ENCODE data around the gene ARPC4. TPM values are rescaled to one million over a fixed set of nuclear protein-coding genes. Genes with fewer than 3 reads are reported as not detected.

The ARPC4 gene
- total RNA-seq = 100 to 1,000 TPM in 3 of 4 donors, 10 to 100 TPM in 1; 75.6 to 150 (median 128) TPM
- polyA plus RNA-seq = 100 to 1,000 TPM; 190 to 240 (median 211) TPM

- 0 to 1% methylated on average over 65 of the region's 65 CpGs for WGBS, 2 donors
- intact Hi-C loops (cut with DNase I) = loop anchor here (2.0 to 5.0 kb wide), 2 partner anchors 44 to 60 kb away; partner anchors contain the start of genes BRPF1 and OGG1
- Histone ChIP-seq H3K9me3 (no peaks in the 10 kb centered on the region), H3K27me3 (no peaks in the 10 kb centered on the region), H3K4me3 (peak within 1 kb of the TSS; percentile 60 to 99 (median 84)), H3K4me1 (peaks cover 0 to 40% (median 36%) of the 10 kb centered on the region in 4 donors), H3K36me3 (peaks cover 6 to 47% (median 16%) of the 10 kb centered on the region in 4 donors), H3K27ac (peak within 1 kb of the TSS; percentile 86 to 98 (median 96))
- TF ChIP-seq POLR2A (IDR thresholded peaks at IDR 0.05) (peak; percentile 55 to 57), EP300 (IDR thresholded peaks at IDR 0.05) (peak in 1 of 4 donors; percentile 44), CTCF (IDR thresholded peaks at IDR 0.05) (peak in 3 of 4 experiments; percentile 13 to 23 (median 15)), POLR2AphosphoS5 (IDR thresholded peaks at IDR 0.05) (peak; percentile 63 to 87 (median 72))
- peak; percentile 96 for DNase-seq
Observed at GRCh38 chr3:9792405-9793160, at the start of gene ARPC4, which contains the start of gene TADA3. Gene ARPC4, plus strand, starts transcription at chr3:9793082. Its CDS starts 40 bp downstream, at chr3:9793122. Gene TADA3, minus strand, starts transcription at chr3:9792473. Its CDS starts 1,007 bp downstream, at chr3:9791466.

DNA sequence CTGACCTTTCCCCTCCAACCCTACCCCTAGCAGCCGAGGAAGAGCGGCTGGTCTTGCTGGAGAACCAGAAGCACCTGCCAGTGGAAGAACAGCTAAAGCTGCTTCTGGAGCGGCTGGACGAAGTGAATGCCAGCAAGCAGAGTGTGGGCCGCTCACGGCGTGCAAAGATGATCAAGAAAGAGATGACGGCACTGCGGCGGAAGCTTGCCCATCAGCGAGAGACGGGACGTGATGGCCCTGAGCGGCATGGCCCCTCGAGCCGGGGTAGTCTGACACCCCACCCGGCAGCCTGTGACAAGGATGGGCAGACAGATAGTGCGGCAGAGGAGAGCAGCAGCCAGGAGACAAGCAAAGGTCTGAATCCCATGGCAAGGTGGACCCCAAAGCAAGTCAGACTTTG lies 49.3 kb upstream of the ARPC4 start:
- H3K4me1 ChIP-seq = peaks cover 0 to 7% (median 2%) of the 10 kb centered on the region in 4 donors
- H3K27me3 ChIP-seq = no peaks in the 10 kb centered on the region
- TF ChIP-seq POLR2A (IDR thresholded peaks at IDR 0.05) = no peak
- TF ChIP-seq CTCF (IDR thresholded peaks at IDR 0.05) = no peak
- TF ChIP-seq POLR2AphosphoS5 (IDR thresholded peaks at IDR 0.05) = no peak
- H3K36me3 ChIP-seq = peaks cover 84 to 99% (median 89%) of the 10 kb centered on the region in 4 donors
- WGBS, 2 donors = 96 to 97% methylated on average over 18 of the region's 18 CpGs
- no peaks in the 10 kb centered on the region for H3K9me3 ChIP-seq
- DNase-seq = no peak
- H3K4me3 ChIP-seq = no peak overlapping the region
- no peak overlapping the region for H3K27ac ChIP-seq
- intact Hi-C loops (cut with DNase I) = no loop called here

DNA sequence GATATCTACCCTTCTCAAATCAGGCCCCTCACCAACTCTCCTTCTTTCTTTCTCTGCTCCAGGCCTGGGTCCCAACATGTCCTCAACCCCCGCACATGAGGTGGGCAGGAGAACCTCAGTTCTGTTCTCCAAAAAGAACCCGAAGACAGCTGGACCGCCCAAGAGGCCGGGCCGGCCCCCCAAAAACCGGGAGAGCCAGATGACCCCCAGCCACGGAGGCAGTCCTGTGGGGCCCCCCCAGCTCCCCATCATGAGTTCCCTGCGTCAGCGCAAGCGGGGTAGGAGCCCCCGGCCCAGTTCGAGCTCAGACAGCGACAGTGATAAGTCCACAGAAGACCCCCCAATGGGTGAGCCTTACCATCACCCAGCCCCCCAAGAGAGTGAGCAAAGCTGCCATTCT lies 48.7 kb upstream of the ARPC4 start:
- no peak for TF ChIP-seq EP300 (IDR thresholded peaks at IDR 0.05)
- no peak for TF ChIP-seq CTCF (IDR thresholded peaks at IDR 0.05)
- TF ChIP-seq POLR2AphosphoS5 (IDR thresholded peaks at IDR 0.05) = no peak
- TF ChIP-seq POLR2A (IDR thresholded peaks at IDR 0.05) = no peak
- H3K36me3 ChIP-seq = peaks cover 81 to 93% (median 85%) of the 10 kb centered on the region in 4 donors

GRCh38 chr3:9745521-9745920 lies 47.4 kb upstream of the ARPC4 start:
- H3K4me1 ChIP-seq = peaks cover 0 to 19% (median 12%) of the 10 kb centered on the region in 4 donors
- TF ChIP-seq POLR2AphosphoS5 (IDR thresholded peaks at IDR 0.05) (no peak), POLR2A (IDR thresholded peaks at IDR 0.05) (no peak), CTCF (IDR thresholded peaks at IDR 0.05) (no peak), EP300 (IDR thresholded peaks at IDR 0.05) (no peak)
- no peak overlapping the region for H3K4me3 ChIP-seq
- no peak overlapping the region for H3K27ac ChIP-seq
- H3K36me3 ChIP-seq = peaks cover 70 to 79% (median 72%) of the 10 kb centered on the region in 4 donors
- 93 to 96% methylated on average over 12 of the region's 12 CpGs for WGBS, 2 donors
- no peaks in the 10 kb centered on the region for H3K9me3 ChIP-seq
- H3K27me3 ChIP-seq = no peaks in the 10 kb centered on the region
- intact Hi-C loops (cut with DNase I) = no loop called here
- no peak for DNase-seq

More for the DNA sequence above, 48.7 kb upstream of the ARPC4 start:
- intact Hi-C loops (cut with DNase I) = no loop called here
- H3K27ac ChIP-seq = no peak overlapping the region
- no peaks in the 10 kb centered on the region for H3K27me3 ChIP-seq
- 96% methylated on average over 13 of the region's 13 CpGs for WGBS, 2 donors
- peaks cover 0 to 14% (median 8%) of the 10 kb centered on the region in 4 donors for H3K4me1 ChIP-seq
- H3K4me3 ChIP-seq = no peak overlapping the region
- no peaks in the 10 kb centered on the region for H3K9me3 ChIP-seq
- no peak for DNase-seq
